ENCODE data around the gene ZNF236. TPM values are rescaled to one million over a fixed set of nuclear protein-coding genes. Genes with fewer than 3 reads are reported as not detected.

The ZNF236 gene
- total and polyA plus RNA-seq, 2 of the 8 experiments (the other 6 are each of a cell fraction or from before 2014, with no cell fraction given) = 6.7 to 14.5 TPM

GRCh38 chr18:77009675-77010074 lies 187.3 kb downstream of the ZNF236 start:
- H3K27ac ChIP-seq (ENCODE audit: low read depth, low read length) = no peak overlapping the region
- no peak overlapping the region for H3K4me3 ChIP-seq (ENCODE audit: extremely low read depth in 1 of 4, insufficient read depth in 2 of 4, low read depth in 3 of 4, low read length in 4 of 4)
- no peak overlapping the region for H2AK5ac ChIP-seq (ENCODE audit: low read depth, low read length)
- H2AFZ ChIP-seq (ENCODE audit: low read length) = no peak overlapping the region
- FAIRE-seq (no peak), DNase-seq (ENCODE audit: low read depth in 1 of 2, low spot score in 2 of 2) (no peak)
- WGBS, 2 experiments (ENCODE audit: extremely low coverage in 1 of 2, insufficient coverage in 1 of 2, insufficient read length in 1 of 2, insufficient replicate concordance in 2 of 2, low coverage in 1 of 2, low lambda C conversion rate in 2 of 2, missing lambda C conversion rate in 1 of 2) = 96% methylated on average over 17 of the region's 19 CpGs; no CpG with 5 or more reads in 1 of the 2 experiments
- ChIA-PET POLR2A (ENCODE audit: partially characterized antibody) (no interaction called here), CTCF (ENCODE audit: partially characterized antibody) (interaction anchor here (1.1 to 7.5 kb wide), 7 partner anchors 10 to 207 kb away, joined by 3 to 33 read pairs (median 3); no protein-coding TSS in a partner anchor)
- H3K9me3 ChIP-seq (ENCODE audit: insufficient read depth in 2 of 2, low read depth in 1 of 2, low read length in 1 of 2) = no peaks in the 10 kb centered on the region
- H3K18ac ChIP-seq (ENCODE audit: extremely low read depth, low read length) = no peak overlapping the region
- no peaks in the 10 kb centered on the region for H3K79me1 ChIP-seq (ENCODE audit: low read depth, low read length)
- H3K79me2 ChIP-seq (ENCODE audit: control insufficient read depth in 1 of 2, insufficient read depth in 2 of 2, low read length in 2 of 2) = no peaks in the 10 kb centered on the region
- no peak overlapping the region for H2BK120ac ChIP-seq (replicated peaks; ENCODE audit: low read depth, low read length)
- H4K8ac ChIP-seq (ENCODE audit: extremely low read depth, insufficient read depth, low read length) = no peak overlapping the region
- H3K27me3 ChIP-seq (replicated peaks in 1 of 4; ENCODE audit: control insufficient read depth in 3 of 4, extremely low read depth in 1 of 4, insufficient read depth in 3 of 4, low read length in 3 of 4) = no peaks in the 10 kb centered on the region; a peak in 1 of 7 replicates
- no peak overlapping the region for H4K91ac ChIP-seq (replicated peaks; ENCODE audit: insufficient read length, low read length)
- no peak overlapping the region for H2BK12ac ChIP-seq (ENCODE audit: low read depth, low read length)
- H3K56ac ChIP-seq (replicated peaks; ENCODE audit: insufficient read length, low read depth, low read length) = no peak overlapping the region
- H4K5ac ChIP-seq (ENCODE audit: insufficient read length, low read depth, low read length) = no peak overlapping the region
- no peak overlapping the region for H3K4ac ChIP-seq (replicated peaks; ENCODE audit: insufficient read length, low read depth, low read length)
- peaks cover 1 to 15% (median 8%) of the 10 kb centered on the region in 4 experiments; a peak in 5 of 7 replicates for H3K4me1 ChIP-seq (replicated peaks in 1 of 4; ENCODE audit: control insufficient read depth in 3 of 4, insufficient read depth in 4 of 4, low read length in 3 of 4)
- H3K36me3 ChIP-seq (ENCODE audit: control insufficient read depth in 2 of 4, insufficient read depth in 4 of 4, low read length in 3 of 4) = no peaks in the 10 kb centered on the region
- H2BK5ac ChIP-seq (ENCODE audit: low read depth, low read length) = no peak overlapping the region
- no peaks in the 10 kb centered on the region for H3K23me2 ChIP-seq (ENCODE audit: low read depth, low read length)
- H3K4me2 ChIP-seq (ENCODE audit: insufficient read depth in 1 of 2, low read depth in 2 of 2, low read length in 2 of 2) = no peak overlapping the region
- H2BK20ac ChIP-seq (ENCODE audit: low read length) = no peak overlapping the region
- H3K9ac ChIP-seq (replicated peaks in 1 of 4; ENCODE audit: extremely low read depth in 1 of 4, low read depth in 3 of 4, low read length in 3 of 4) = no peak overlapping the region
- no peak overlapping the region for H3K14ac ChIP-seq (ENCODE audit: insufficient read length)
- no peak overlapping the region for H3K23ac ChIP-seq (ENCODE audit: insufficient read length)
- no peak overlapping the region for H2BK15ac ChIP-seq (ENCODE audit: low read length)
- H4K20me1 ChIP-seq (replicated peaks in 1 of 2; ENCODE audit: control insufficient read depth in 1 of 2, insufficient read depth in 2 of 2, low read length in 2 of 2) = no peaks in the 10 kb centered on the region
- no peak for TF ChIP-seq POLR2A (IDR thresholded peaks at IDR 0.05; ENCODE audit: control extremely low read depth in 1 of 2, low read depth in 2 of 2, low read length in 2 of 2)
- TF ChIP-seq YY1 (IDR thresholded peaks at IDR 0.05; ENCODE audit: low read depth, low read length) = no peak
- no peak for TF ChIP-seq ASH2L (IDR thresholded peaks at IDR 0.05; ENCODE audit: low read length)
- no peak for TF ChIP-seq POLR2AphosphoS5 (IDR thresholded peaks at IDR 0.05; ENCODE audit: low read depth, low read length)
- TF ChIP-seq CTBP2 (IDR thresholded peaks at IDR 0.05; ENCODE audit: borderline replicate concordance, insufficient read depth, insufficient read length, low read length) = no peak
- no peak for TF ChIP-seq HDAC2 (IDR thresholded peaks at IDR 0.05; ENCODE audit: borderline replicate concordance in 1 of 2, low read depth in 2 of 2, low read length in 2 of 2)
- no peak for TF ChIP-seq USF2 (IDR thresholded peaks at IDR 0.05; ENCODE audit: low read length)
- TF ChIP-seq NANOG (IDR thresholded peaks at IDR 0.05; ENCODE audit: insufficient read depth, low read depth, low read length, poor library complexity, severe bottlenecking) = no peak
- TF ChIP-seq GABPA (IDR thresholded peaks at IDR 0.05; ENCODE audit: borderline replicate concordance, insufficient read depth, low read length) = no peak
- no peak for TF ChIP-seq TAF1 (IDR thresholded peaks at IDR 0.05; ENCODE audit: low read depth, low read length)
- no peak for TF ChIP-seq SUZ12 (IDR thresholded peaks at IDR 0.05; ENCODE audit: low read length)
- no peak for TF ChIP-seq CREB1 (IDR thresholded peaks at IDR 0.05)
- no peak for TF ChIP-seq CHD2 (IDR thresholded peaks at IDR 0.05; ENCODE audit: low read length)

All from H1 (cell line).